ENCODE data around the gene TIMP1. TPM values are rescaled to one million over a fixed set of nuclear protein-coding genes. Genes with fewer than 3 reads are reported as not detected.
"Not testable (repeated sequence)": the region's sequence is repeated elsewhere in the genome, so short reads cannot be mapped to it uniquely, and the experiment has no call there.

Gene TIMP1
- total RNA-seq, 1 experiment from 2014 or later, result 3.9 TPM

DNA sequence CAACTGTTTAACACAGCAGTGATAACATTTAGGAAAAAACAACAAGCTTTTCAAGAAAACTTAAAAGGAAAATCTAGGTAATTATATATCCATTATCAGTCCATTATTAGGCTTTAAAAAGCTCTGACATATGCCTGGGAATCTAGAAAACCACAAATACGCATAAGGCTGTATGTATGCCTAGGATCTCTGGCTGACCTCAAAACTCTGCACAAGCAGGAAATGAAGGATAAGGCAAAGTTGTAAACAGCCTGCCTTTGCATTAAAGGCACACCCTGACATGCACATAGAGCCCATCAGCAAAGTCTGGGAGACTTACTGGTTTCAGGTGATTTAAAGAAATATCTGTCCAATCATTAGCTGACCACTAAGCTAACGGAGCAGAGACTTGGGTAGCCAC lies 14.0 kb downstream of the TIMP1 start:
- intact Hi-C loops (cut with micrococcal nuclease; ENCODE audit: unreplicated experiment), result no loop called here
- H3K36me3 ChIP-seq (ENCODE audit: control insufficient read depth, insufficient read depth, low read length), result no peaks in the 10 kb centered on the region
- peaks cover 10% of the 10 kb centered on the region for H3K9me3 Mint-ChIP-seq (ENCODE audit: unreplicated experiment)
- CTCF ChIA-PET, result no interaction called here
- H3K9me3 ChIP-seq, result no peaks in the 10 kb centered on the region
- no peak for DNase-seq
- H3K27me3 ChIP-seq (replicated peaks; ENCODE audit: control insufficient read depth, insufficient read depth, low read length), result no peaks in the 10 kb centered on the region
- no peak overlapping the region for H3K4me3 ChIP-seq (ENCODE audit: low read depth, low read length)
- H3K4me3 Mint-ChIP-seq (ENCODE audit: unreplicated experiment), result no peak overlapping the region
- peaks cover 9% of the 10 kb centered on the region for H3K27me3 Mint-ChIP-seq (ENCODE audit: insufficient read depth, unreplicated experiment)
- TF ChIP-seq, protein P1, sequence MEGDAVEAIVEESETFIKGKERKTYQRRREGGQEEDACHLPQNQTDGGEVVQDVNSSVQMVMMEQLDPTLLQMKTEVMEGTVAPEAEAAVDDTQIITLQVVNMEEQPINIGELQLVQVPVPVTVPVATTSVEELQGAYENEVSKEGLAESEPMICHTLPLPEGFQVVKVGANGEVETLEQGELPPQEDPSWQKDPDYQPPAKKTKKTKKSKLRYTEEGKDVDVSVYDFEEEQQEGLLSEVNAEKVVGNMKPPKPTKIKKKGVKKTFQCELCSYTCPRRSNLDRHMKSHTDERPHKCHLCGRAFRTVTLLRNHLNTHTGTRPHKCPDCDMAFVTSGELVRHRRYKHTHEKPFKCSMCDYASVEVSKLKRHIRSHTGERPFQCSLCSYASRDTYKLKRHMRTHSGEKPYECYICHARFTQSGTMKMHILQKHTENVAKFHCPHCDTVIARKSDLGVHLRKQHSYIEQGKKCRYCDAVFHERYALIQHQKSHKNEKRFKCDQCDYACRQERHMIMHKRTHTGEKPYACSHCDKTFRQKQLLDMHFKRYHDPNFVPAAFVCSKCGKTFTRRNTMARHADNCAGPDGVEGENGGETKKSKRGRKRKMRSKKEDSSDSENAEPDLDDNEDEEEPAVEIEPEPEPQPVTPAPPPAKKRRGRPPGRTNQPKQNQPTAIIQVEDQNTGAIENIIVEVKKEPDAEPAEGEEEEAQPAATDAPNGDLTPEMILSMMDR (IDR thresholded peaks at IDR 0.05; ENCODE audit: insufficient read depth in 1 of 2, low read depth in 1 of 2, low read length in 1 of 2, severe bottlenecking in 1 of 2, unreplicated experiment in 1 of 2), result no peak
- POLR2A ChIA-PET, result no interaction called here
- BruUV-seq (replicated peaks), result no TSS peak
- no peaks in the 10 kb centered on the region for H3K36me3 Mint-ChIP-seq (ENCODE audit: insufficient read depth, unreplicated experiment)
- H3K4me1 Mint-ChIP-seq (ENCODE audit: low read depth, unreplicated experiment), result no peaks in the 10 kb centered on the region
- H3K4me1 ChIP-seq, result no peaks in the 10 kb centered on the region
- no peak overlapping the region for H3K27ac Mint-ChIP-seq (ENCODE audit: unreplicated experiment)

DNA sequence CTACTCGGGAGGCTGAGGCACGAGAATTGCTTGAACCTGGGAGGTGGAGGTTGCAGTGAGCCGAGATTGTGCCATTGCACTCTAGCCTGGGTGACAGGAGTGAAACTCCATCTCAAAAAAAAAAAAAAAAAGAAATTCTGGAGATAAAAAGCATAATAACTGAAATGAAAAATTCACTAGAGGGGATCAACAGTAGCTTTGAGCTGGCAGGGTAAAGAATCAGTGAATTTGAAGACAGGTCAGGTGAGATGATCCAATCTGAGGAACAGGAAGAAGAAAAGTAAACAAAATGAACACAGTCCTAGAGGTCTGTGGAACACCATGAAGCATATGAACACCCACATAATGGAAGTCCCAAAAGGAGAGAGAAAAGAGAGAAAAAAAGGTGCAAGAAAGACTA lies 15.0 kb downstream of the TIMP1 start:
- TF ChIP-seq, protein P1 (IDR thresholded peaks at IDR 0.05; ENCODE audit: insufficient read depth in 1 of 2, low read depth in 1 of 2, low read length in 1 of 2, severe bottlenecking in 1 of 2, unreplicated experiment in 1 of 2), result no peak
- POLR2A ChIA-PET, result no interaction called here
- Histone ChIP-seq H3K4me3 (ENCODE audit: low read depth, low read length) (no peak overlapping the region), H3K27me3 (replicated peaks; ENCODE audit: control insufficient read depth, insufficient read depth, low read length) (no peaks in the 10 kb centered on the region), H3K36me3 (ENCODE audit: control insufficient read depth, insufficient read depth, low read length) (no peaks in the 10 kb centered on the region), H3K9me3 (no peaks in the 10 kb centered on the region), H3K4me1 (no peaks in the 10 kb centered on the region)
- DNase-seq, result no peak
- Mint-ChIP-seq H3K27ac (ENCODE audit: unreplicated experiment) (no peak overlapping the region), H3K4me3 (ENCODE audit: unreplicated experiment) (no peak overlapping the region), H3K36me3 (ENCODE audit: insufficient read depth, unreplicated experiment) (no peaks in the 10 kb centered on the region), H3K4me1 (ENCODE audit: low read depth, unreplicated experiment) (no peaks in the 10 kb centered on the region), H3K9me3 (ENCODE audit: unreplicated experiment) (peaks cover 10% of the 10 kb centered on the region), H3K27me3 (ENCODE audit: insufficient read depth, unreplicated experiment) (peaks cover 9% of the 10 kb centered on the region)
- BruUV-seq (replicated peaks), result no TSS peak
- intact Hi-C loops (cut with micrococcal nuclease; ENCODE audit: unreplicated experiment), result no loop called here
- CTCF ChIA-PET, result no interaction called here

DNA sequence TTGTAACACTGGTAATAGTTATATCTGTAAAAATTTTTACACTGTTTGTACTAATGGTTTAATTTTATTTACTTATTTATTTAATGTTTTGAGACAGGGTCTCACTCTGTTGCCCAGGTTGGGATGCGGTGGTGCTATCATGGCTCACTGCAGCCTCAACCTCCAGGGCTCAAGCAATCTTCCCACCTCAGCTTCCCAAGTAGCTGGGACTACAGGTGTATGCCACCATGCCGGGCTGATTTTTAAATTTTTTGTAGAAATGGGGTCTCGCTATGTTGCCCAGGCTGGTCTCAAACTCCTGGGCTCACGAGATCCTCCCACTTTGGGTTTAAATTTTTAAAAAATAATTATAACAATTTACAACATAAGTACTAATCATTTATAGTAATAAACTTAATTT lies 20.9 kb downstream of the TIMP1 start:
- H3K4me1 ChIP-seq; H3K9me3 Mint-ChIP-seq (ENCODE audit: unreplicated experiment); H3K27me3 Mint-ChIP-seq (ENCODE audit: insufficient read depth, unreplicated experiment); H3K4me3 ChIP-seq (ENCODE audit: low read depth, low read length); H3K27me3 ChIP-seq (replicated peaks; ENCODE audit: control insufficient read depth, insufficient read depth, low read length); POLR2A ChIA-PET; H3K27ac Mint-ChIP-seq (ENCODE audit: unreplicated experiment); H3K4me1 Mint-ChIP-seq (ENCODE audit: low read depth, unreplicated experiment); H3K4me3 Mint-ChIP-seq (ENCODE audit: unreplicated experiment); H3K9me3 ChIP-seq; H3K36me3 ChIP-seq (ENCODE audit: control insufficient read depth, insufficient read depth, low read length); H3K36me3 Mint-ChIP-seq (ENCODE audit: insufficient read depth, unreplicated experiment); BruUV-seq (replicated peaks); intact Hi-C loops (cut with micrococcal nuclease; ENCODE audit: unreplicated experiment); DNase-seq; CTCF ChIA-PET: not testable (repeated sequence)

DNA sequence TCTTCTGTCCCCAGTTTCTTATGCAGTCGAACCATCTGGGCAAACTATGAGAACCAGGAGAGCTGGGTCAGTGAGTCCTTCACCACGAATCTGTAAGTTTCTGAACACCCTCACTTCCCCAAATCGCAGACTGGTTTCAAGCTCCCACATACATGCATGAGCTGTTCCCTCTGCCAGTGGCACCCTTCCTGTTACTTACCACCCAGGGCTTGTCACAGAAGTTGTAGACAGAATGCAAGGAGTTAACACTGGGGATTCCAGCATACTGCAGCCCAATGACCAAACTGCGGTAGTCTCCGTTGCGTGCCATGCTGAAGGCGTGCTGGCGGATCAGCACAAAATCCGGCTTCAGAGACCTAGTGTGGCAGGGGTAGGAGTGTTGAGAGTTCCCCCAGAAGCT lies 22.8 kb downstream of the TIMP1 start:
- intact Hi-C loops (cut with micrococcal nuclease; ENCODE audit: unreplicated experiment), result no loop called here
- no TSS peak for BruUV-seq (replicated peaks)
- Mint-ChIP-seq H3K4me1 (ENCODE audit: low read depth, unreplicated experiment) (no peaks in the 10 kb centered on the region), H3K4me3 (ENCODE audit: unreplicated experiment) (no peak overlapping the region), H3K27ac (ENCODE audit: unreplicated experiment) (no peak overlapping the region), H3K27me3 (ENCODE audit: insufficient read depth, unreplicated experiment) (peaks cover 5% of the 10 kb centered on the region), H3K9me3 (ENCODE audit: unreplicated experiment) (no peaks in the 10 kb centered on the region), H3K36me3 (ENCODE audit: insufficient read depth, unreplicated experiment) (no peaks in the 10 kb centered on the region)
- CTCF ChIA-PET, result no interaction called here
- POLR2A ChIA-PET, result interaction anchor here (0.6 kb wide), 1 partner anchor 46 kb away, joined by 3 read pairs; the partner anchor contains the start of gene ELK1
- H3K4me1 ChIP-seq, result no peaks in the 10 kb centered on the region
- DNase-seq, result no peak
- no peaks in the 10 kb centered on the region for H3K27me3 ChIP-seq (replicated peaks; ENCODE audit: control insufficient read depth, insufficient read depth, low read length)
- H3K4me3 ChIP-seq (ENCODE audit: low read depth, low read length), result no peak overlapping the region
- TF ChIP-seq, protein P1 (IDR thresholded peaks at IDR 0.05; ENCODE audit: insufficient read depth in 1 of 2, low read depth in 1 of 2, low read length in 1 of 2, severe bottlenecking in 1 of 2, unreplicated experiment in 1 of 2), result no peak
- H3K36me3 ChIP-seq (ENCODE audit: control insufficient read depth, insufficient read depth, low read length), result no peaks in the 10 kb centered on the region
- no peaks in the 10 kb centered on the region for H3K9me3 ChIP-seq

Data from Caco-2 (cell line).